Measurements from ENCODE around the gene CCDC38. TPM values are rescaled to one million over a fixed set of nuclear protein-coding genes. Genes with fewer than 3 reads are reported as not detected.
A peak's percentile ranks its signal among the peaks of the same experiment; 100 is the strongest.

Gene CCDC38
- total and polyA plus RNA-seq, 2 experiments from 2014 or later: not detected

- peak; percentile 68 to 69 for DNase-seq (ENCODE audit: low read depth in 1 of 2, low spot score in 1 of 2)
- Histone ChIP-seq H3K27me3 (peaks cover 3% of the 10 kb centered on the region), H3K4me1 (ENCODE audit: low read depth) (no peaks in the 10 kb centered on the region), H3K36me3 (no peaks in the 10 kb centered on the region), H3K9me3 (ENCODE audit: low read depth) (no peaks in the 10 kb centered on the region), H3K4me3 (no peak overlapping the region), H3K27ac (no peak overlapping the region)
- TF ChIP-seq CTCF (IDR thresholded peaks at IDR 0.05; ENCODE audit: low read depth, low read length): peak; percentile 68
Measured at GRCh38 chr12:95820096-95820703, 122.2 kb downstream of the CCDC38 start.

Other genes starting within 250 kb of the CCDC38 start
- gene NTN4, start 151.8 kb downstream of the CCDC38 start, total RNA-seq: 0.86 and 1.2 TPM in 2 replicates
- 1.4 TPM in 1 of 2 replicates, not detected in the other for gene NTN4, start 151.8 kb downstream of the CCDC38 start, polyA plus RNA-seq
- gene SNRPF, start 83.7 kb downstream of the CCDC38 start, total RNA-seq: 20.9 and 22.7 TPM in 2 replicates
- gene SNRPF, start 83.7 kb downstream of the CCDC38 start, polyA plus RNA-seq: 64.0 and 76.2 TPM in 2 replicates
- 0.15 and 0.25 TPM in 2 replicates for gene AMDHD1, start 717 bp upstream of the CCDC38 start, total RNA-seq
- 0.06 TPM in 1 of 2 replicates, not detected in the other for gene AMDHD1, start 717 bp upstream of the CCDC38 start, polyA plus RNA-seq
- not detected in 2 replicates for gene HAL, start 53.7 kb upstream of the CCDC38 start, total RNA-seq
- gene HAL, start 53.7 kb upstream of the CCDC38 start, polyA plus RNA-seq: not detected in 2 replicates
- 76.6 and 109 TPM in 2 replicates for gene LTA4H, start 93.0 kb upstream of the CCDC38 start, total RNA-seq
- gene LTA4H, start 93.0 kb upstream of the CCDC38 start, polyA plus RNA-seq: 64.6 and 108 TPM in 2 replicates

Measured in cardiac muscle cell (in vitro differentiated cells and primary cell).